Measurements from ENCODE around the gene CASR. TPM values are rescaled to one million over a fixed set of nuclear protein-coding genes. Genes with fewer than 3 reads are reported as not detected.
A peak's percentile ranks its signal among the peaks of the same experiment; 100 is the strongest.

CASR gene
- total and polyA plus RNA-seq, 8 donors: 0.04 to 0.24 (median 0.13) TPM; not detected in 1

DNA sequence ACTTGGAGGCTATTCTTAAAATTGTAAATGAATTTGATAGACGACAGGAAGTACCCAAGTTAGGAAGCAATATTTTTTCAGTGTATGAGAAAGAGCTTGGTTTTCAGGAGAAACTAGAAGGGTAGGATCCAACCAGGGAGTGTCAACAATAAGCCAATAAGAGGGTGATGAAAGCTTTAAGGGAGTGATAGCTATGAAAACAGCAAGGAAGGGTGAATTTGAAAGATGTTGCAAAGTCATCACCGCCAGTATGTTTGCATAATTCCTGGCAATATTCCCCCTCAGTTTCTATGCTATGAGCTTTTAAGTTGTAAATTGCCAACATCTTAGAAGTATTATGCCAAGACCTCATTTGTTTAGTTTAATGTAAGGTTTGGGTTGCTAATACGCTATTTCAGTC is 129.8 kb downstream of the CASR start:
- DNase-seq: peak in 2 of 4 donors; percentile 36 to 56
- H3K27me3 ChIP-seq: no peaks in the 10 kb centered on the region
- no peak overlapping the region for H3K27ac ChIP-seq
- H3K36me3 ChIP-seq: no peaks in the 10 kb centered on the region
- no peak overlapping the region for H3K4me3 ChIP-seq
- no peaks in the 10 kb centered on the region for H3K4me1 ChIP-seq
- no peaks in the 10 kb centered on the region for H3K9me3 ChIP-seq
- intact Hi-C loops (cut with DNase I): no loop called here
- no peak for ATAC-seq
- TF ChIP-seq, protein P1, sequence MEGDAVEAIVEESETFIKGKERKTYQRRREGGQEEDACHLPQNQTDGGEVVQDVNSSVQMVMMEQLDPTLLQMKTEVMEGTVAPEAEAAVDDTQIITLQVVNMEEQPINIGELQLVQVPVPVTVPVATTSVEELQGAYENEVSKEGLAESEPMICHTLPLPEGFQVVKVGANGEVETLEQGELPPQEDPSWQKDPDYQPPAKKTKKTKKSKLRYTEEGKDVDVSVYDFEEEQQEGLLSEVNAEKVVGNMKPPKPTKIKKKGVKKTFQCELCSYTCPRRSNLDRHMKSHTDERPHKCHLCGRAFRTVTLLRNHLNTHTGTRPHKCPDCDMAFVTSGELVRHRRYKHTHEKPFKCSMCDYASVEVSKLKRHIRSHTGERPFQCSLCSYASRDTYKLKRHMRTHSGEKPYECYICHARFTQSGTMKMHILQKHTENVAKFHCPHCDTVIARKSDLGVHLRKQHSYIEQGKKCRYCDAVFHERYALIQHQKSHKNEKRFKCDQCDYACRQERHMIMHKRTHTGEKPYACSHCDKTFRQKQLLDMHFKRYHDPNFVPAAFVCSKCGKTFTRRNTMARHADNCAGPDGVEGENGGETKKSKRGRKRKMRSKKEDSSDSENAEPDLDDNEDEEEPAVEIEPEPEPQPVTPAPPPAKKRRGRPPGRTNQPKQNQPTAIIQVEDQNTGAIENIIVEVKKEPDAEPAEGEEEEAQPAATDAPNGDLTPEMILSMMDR (IDR thresholded peaks at IDR 0.05): no peak

GRCh38 chr3:122314228-122314876 is 130.9 kb downstream of the CASR start:
- no peaks in the 10 kb centered on the region for H3K4me1 ChIP-seq
- H3K9me3 ChIP-seq: peaks cover 0 to under 1% of the 10 kb centered on the region in 2 donors
- no peak for ATAC-seq
- intact Hi-C loops (cut with DNase I): no loop called here
- H3K4me3 ChIP-seq: no peak overlapping the region
- no peaks in the 10 kb centered on the region for H3K27me3 ChIP-seq
- no peak for DNase-seq
- no peaks in the 10 kb centered on the region for H3K36me3 ChIP-seq
- H3K27ac ChIP-seq: no peak overlapping the region
- TF ChIP-seq, protein P1 (IDR thresholded peaks at IDR 0.05): no peak

GRCh38 chr3:122315619-122316018 is 132.2 kb downstream of the CASR start:
- H3K36me3 ChIP-seq: no peaks in the 10 kb centered on the region
- no peak overlapping the region for H3K27ac ChIP-seq
- no peaks in the 10 kb centered on the region for H3K27me3 ChIP-seq
- TF ChIP-seq, protein P1 (IDR thresholded peaks at IDR 0.05): no peak
- DNase-seq (no peak), ATAC-seq (no peak)
- no peaks in the 10 kb centered on the region for H3K4me1 ChIP-seq
- H3K9me3 ChIP-seq: peaks cover 0 to 5% of the 10 kb centered on the region in 2 donors
- no peak overlapping the region for H3K4me3 ChIP-seq
- intact Hi-C loops (cut with DNase I): no loop called here

DNA sequence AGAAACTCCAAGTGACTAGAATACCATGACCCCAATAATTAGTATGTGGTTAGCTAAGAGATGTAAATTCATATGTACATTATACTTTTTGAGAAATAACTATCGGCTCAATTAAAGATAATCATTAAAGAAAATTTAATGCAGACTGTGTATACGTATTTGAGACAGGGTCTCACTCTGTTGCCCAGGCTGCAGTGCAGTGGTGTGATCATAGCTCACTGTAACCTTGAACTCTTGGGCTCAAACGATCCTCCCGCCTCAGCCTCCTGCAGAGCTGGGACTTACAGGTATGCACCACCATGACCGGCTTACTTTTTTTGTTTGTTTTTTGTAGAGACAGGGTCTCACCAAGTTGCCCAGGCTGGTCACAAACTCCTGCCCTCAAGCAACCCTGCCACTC is 132.9 kb downstream of the CASR start:
- no peak for ATAC-seq
- Histone ChIP-seq H3K27ac (no peak overlapping the region), H3K4me3 (no peak overlapping the region), H3K4me1 (no peaks in the 10 kb centered on the region), H3K9me3 (peaks cover 0 to 5% of the 10 kb centered on the region in 2 donors), H3K36me3 (no peaks in the 10 kb centered on the region), H3K27me3 (no peaks in the 10 kb centered on the region)
- DNase-seq: no peak
- TF ChIP-seq, protein P1 (IDR thresholded peaks at IDR 0.05): no peak
- intact Hi-C loops (cut with DNase I): no loop called here

DNA sequence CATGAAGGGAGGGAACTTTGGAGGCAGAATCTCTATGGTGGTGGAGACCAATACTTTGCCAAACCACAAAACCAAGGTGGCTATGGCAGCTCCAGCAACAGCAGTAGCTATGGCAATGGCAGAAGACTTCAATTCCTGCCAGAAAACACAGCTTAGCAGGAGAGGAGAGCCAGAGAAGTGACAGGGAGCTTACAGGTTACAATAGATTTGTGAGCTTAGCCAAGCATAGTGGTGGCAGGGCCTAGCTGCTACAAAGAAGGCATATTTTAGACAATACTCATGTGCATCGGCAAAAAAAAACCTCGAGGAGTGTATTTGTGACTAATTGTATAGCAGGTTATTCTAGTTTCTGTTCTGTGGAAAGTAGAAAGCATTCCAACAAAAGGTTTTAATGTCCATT is 135.2 kb downstream of the CASR start:
- no peaks in the 10 kb centered on the region for H3K27me3 ChIP-seq
- no peak overlapping the region for H3K4me3 ChIP-seq
- H3K27ac ChIP-seq: no peak overlapping the region
- H3K36me3 ChIP-seq: no peaks in the 10 kb centered on the region
- ATAC-seq (no peak), DNase-seq (no peak)
- intact Hi-C loops (cut with DNase I): no loop called here
- H3K9me3 ChIP-seq: peaks cover 0 to 5% of the 10 kb centered on the region in 2 donors
- TF ChIP-seq, protein P1 (IDR thresholded peaks at IDR 0.05): no peak
- no peaks in the 10 kb centered on the region for H3K4me1 ChIP-seq
